CD14-positive monocyte (primary cell): ENCODE results near the gene TLK1. TPM values are rescaled to one million over a fixed set of nuclear protein-coding genes. Genes with fewer than 3 reads are reported as not detected.

Source experiments
- DNase-seq, 3 donors: peaks; one replicate each; pipeline ENCODE4 v3.0.0-alpha.2; 2011 to 2022
- H2AFZ ChIP-seq: 2 replicates; pipeline ENCODE4 v1.6.0; 2012; ENCODE audit warnings: mild to moderate bottlenecking, low read depth, low read length, inconsistent platforms; ENCODE audit not compliant: insufficient read depth, poor library complexity, severe bottlenecking
- H3K27ac ChIP-seq, 2 donors: 1 replicate in 1 of 2; 2 replicates in 1 of 2; pipeline ENCODE4 v1.5.1; 2012 to 2013; ENCODE audit warnings: low read length in 2 of 2, control low read depth in 1 of 2, inconsistent platforms in 1 of 2, low read depth in 1 of 2, mild to moderate bottlenecking in 1 of 2
- H3K27me3 ChIP-seq, 2 donors: one replicate each; pipeline versions ENCODE4 v1.6.0 to v1.6.1; 2011 to 2013; ENCODE audit warnings: low read length in 2 of 2; ENCODE audit not compliant: control insufficient read depth in 2 of 2, insufficient read depth in 2 of 2
- H3K36me3 ChIP-seq, 2 donors: replicated peaks in 1 of 2; 1 replicate in 1 of 2; 2 replicates in 1 of 2; pipeline versions ENCODE4 v1.5.1 to v1.6.1; 2012 to 2013; ENCODE audit warnings: low read length in 2 of 2, control low read depth in 1 of 2, inconsistent platforms in 1 of 2, mild to moderate bottlenecking in 1 of 2; ENCODE audit not compliant: insufficient read depth in 2 of 2, control insufficient read depth in 1 of 2
- H3K4me1 ChIP-seq, 2 donors: 1 replicate in 1 of 2; 2 replicates in 1 of 2; pipeline versions ENCODE4 v1.5.1 to v1.6.1; 2012 to 2013; ENCODE audit warnings: low read length in 2 of 2, control low read depth in 1 of 2, inconsistent platforms in 1 of 2, mild to moderate bottlenecking in 1 of 2, moderate library complexity in 1 of 2; ENCODE audit not compliant: insufficient read depth in 2 of 2, control insufficient read depth in 1 of 2
- H3K4me2 ChIP-seq: replicated peaks from 2 replicates; pipeline ENCODE3; 2012; ENCODE audit warnings: low read length, moderate library complexity, mild to moderate bottlenecking; ENCODE audit not compliant: poor library complexity, severe bottlenecking; ENCODE audit errors: extremely low read depth
- H3K4me3 ChIP-seq, 3 experiments: fragments of 200-600 bp in 1 of 3; sonication (generic) in 1 of 3; replicated peaks in 1 of 3; 1 replicate in 2 of 3; 2 replicates in 1 of 3; pipeline ENCODE4 v1.5.1; 2011 to 2013; ENCODE audit warnings: low read length in 3 of 3, mild to moderate bottlenecking in 3 of 3, control low read depth in 2 of 3, low read depth in 2 of 3, inconsistent platforms in 1 of 3, moderate library complexity in 1 of 3
- H3K79me2 ChIP-seq: 2 replicates; pipeline ENCODE4 v1.6.0; 2012; ENCODE audit warnings: mild to moderate bottlenecking, control low read depth, inconsistent platforms, low read length, moderate library complexity; ENCODE audit not compliant: insufficient read depth
- H3K9ac ChIP-seq: 2 replicates; pipeline ENCODE4 v1.6.0; 2017; ENCODE audit warnings: low read length, mild to moderate bottlenecking; ENCODE audit not compliant: insufficient read depth, poor library complexity, severe bottlenecking
- H3K9me3 ChIP-seq, 2 donors: replicated peaks in 1 of 2; 1 replicate in 1 of 2; 2 replicates in 1 of 2; pipeline versions ENCODE4 v1.5.1 to v1.6.1; 2012 to 2013; ENCODE audit warnings: low read length in 2 of 2, control low read depth in 1 of 2; ENCODE audit not compliant: control insufficient read depth in 1 of 2, insufficient read depth in 1 of 2
- H4K20me1 ChIP-seq: 2 replicates; pipeline ENCODE4 v1.6.0; 2012; ENCODE audit warnings: mild to moderate bottlenecking, low read length, control low read depth, moderate library complexity; ENCODE audit not compliant: insufficient read depth
- H3K27ac Mint-ChIP-seq, 7 donors: one replicate each; pipeline ENCODE4 v1.8.0; 2020; ENCODE audit warnings: mild to moderate bottlenecking in 7 of 7, mixed read lengths in 7 of 7, moderate library complexity in 6 of 7, inconsistent platforms in 2 of 7
- H3K27me3 Mint-ChIP-seq, 3 donors: one replicate each; pipeline ENCODE4 v1.8.0; 2021 to 2022; ENCODE audit warnings: low read depth in 3 of 3, mild to moderate bottlenecking in 3 of 3, mixed read lengths in 3 of 3, moderate library complexity in 3 of 3, inconsistent platforms in 1 of 3
- H3K36me3 Mint-ChIP-seq, 2 donors: one replicate each; pipeline ENCODE4 v1.8.0; 2020; ENCODE audit warnings: mixed read lengths in 2 of 2, inconsistent platforms in 1 of 2, mild to moderate bottlenecking in 1 of 2
- H3K4me1 Mint-ChIP-seq: one replicate; pipeline ENCODE4 v1.8.0; 2020; ENCODE audit warnings: mild to moderate bottlenecking, mixed read lengths
- H3K4me3 Mint-ChIP-seq, 2 donors: one replicate each; pipeline ENCODE4 v1.8.0; 2020; ENCODE audit warnings: mild to moderate bottlenecking in 2 of 2, mixed read lengths in 2 of 2, moderate library complexity in 1 of 2
- H3K9me3 Mint-ChIP-seq, 7 donors: one replicate each; pipeline ENCODE4 v1.8.0; 2020 to 2022; ENCODE audit warnings: mixed read lengths in 7 of 7, mild to moderate bottlenecking in 6 of 7, moderate library complexity in 6 of 7, inconsistent platforms in 2 of 7
- WGBS: methylation state at CpG from one replicate; pipeline ENCODE4 v1.1.5; 2013; ENCODE audit warnings: missing lambda C conversion rate; ENCODE audit not compliant: insufficient coverage; 5-methylcytosine and 5-hydroxymethylcytosine counted together
- intact Hi-C, 2 donors: fragments of 100-400 bp; cut with micrococcal nuclease; formaldehyde crosslinking; loops; one replicate each; pipeline versions ENCODE4 v1.15.0 to v1.15.1; 2023
- polyA plus RNA-seq, 3 donors: library from polyadenylated mRNA; depleted of rRNA in 1 of 3; unstranded in 2 of 3; stranded (reverse) in 1 of 3; fragments of 300-500 nt in 2 of 3; fragments of >200 nt in 1 of 3; fragmentation: Illumina TruSeq in 2 of 3; gene quantifications; 1 replicate in 2 of 3; 2 replicates in 1 of 3; pipeline ENCODE4 v1.2.3, GENCODE V29; 2012 to 2021
- TF ChIP-seq, protein P1 (sequence below): fragments of 200-600 bp; IDR thresholded peaks from one replicate; pipeline ENCODE4 v1.8.0; 2022; ENCODE audit warnings: antibody characterized with exemption, mild to moderate bottlenecking

The TLK1 gene
- polyA plus RNA-seq, 3 donors: 6.3 to 20.0 (median 8.6) TPM

DNA sequence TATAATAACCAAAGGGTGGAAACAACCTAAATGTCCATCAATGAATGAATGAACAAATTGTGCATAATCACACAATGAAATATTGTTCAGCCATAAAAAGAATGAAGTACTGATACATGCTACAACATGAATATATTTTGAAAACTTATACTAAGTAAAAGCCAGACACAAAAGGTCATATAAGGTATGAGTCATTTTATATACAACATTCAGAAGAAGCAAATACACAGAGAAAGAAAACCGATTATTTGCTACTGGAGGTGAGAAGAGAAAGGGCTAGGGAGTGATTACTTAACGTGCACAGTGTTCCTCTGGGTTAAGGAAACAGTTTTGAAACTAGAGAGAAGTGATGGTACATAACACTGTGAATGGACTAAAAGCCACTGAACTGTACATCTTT, 126.4 kb downstream of the TLK1 start:
- Histone ChIP-seq H3K27me3 (no peaks in the 10 kb centered on the region), H3K9ac (no peak overlapping the region), H3K4me2 (no peak overlapping the region), H3K4me1 (no peaks in the 10 kb centered on the region), H3K4me3 (no peak overlapping the region), H3K36me3 (peaks cover 46 to 96% of the 10 kb centered on the region in 2 donors), H4K20me1 (no peaks in the 10 kb centered on the region), H3K9me3 (peaks cover 0 to 8% of the 10 kb centered on the region in 2 donors), H2AFZ (no peak overlapping the region), H3K27ac (no peak overlapping the region), H3K79me2 (no peaks in the 10 kb centered on the region)
- no peak overlapping the region for H3K4me3 Mint-ChIP-seq
- H3K27me3 Mint-ChIP-seq: no peaks in the 10 kb centered on the region
- WGBS: no CpG with 5 or more reads among the region's 2 CpGs
- peak overlapping the region in 1 of 7 donors; percentile 11 for H3K27ac Mint-ChIP-seq
- peaks cover 0 to 21% (median 5%) of the 10 kb centered on the region in 7 donors for H3K9me3 Mint-ChIP-seq
- TF ChIP-seq, protein P1, sequence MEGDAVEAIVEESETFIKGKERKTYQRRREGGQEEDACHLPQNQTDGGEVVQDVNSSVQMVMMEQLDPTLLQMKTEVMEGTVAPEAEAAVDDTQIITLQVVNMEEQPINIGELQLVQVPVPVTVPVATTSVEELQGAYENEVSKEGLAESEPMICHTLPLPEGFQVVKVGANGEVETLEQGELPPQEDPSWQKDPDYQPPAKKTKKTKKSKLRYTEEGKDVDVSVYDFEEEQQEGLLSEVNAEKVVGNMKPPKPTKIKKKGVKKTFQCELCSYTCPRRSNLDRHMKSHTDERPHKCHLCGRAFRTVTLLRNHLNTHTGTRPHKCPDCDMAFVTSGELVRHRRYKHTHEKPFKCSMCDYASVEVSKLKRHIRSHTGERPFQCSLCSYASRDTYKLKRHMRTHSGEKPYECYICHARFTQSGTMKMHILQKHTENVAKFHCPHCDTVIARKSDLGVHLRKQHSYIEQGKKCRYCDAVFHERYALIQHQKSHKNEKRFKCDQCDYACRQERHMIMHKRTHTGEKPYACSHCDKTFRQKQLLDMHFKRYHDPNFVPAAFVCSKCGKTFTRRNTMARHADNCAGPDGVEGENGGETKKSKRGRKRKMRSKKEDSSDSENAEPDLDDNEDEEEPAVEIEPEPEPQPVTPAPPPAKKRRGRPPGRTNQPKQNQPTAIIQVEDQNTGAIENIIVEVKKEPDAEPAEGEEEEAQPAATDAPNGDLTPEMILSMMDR: no peak
- H3K36me3 Mint-ChIP-seq: peaks cover 72 to 85% of the 10 kb centered on the region in 2 donors
- no peak for DNase-seq
- intact Hi-C loops: no loop called here
- H3K4me1 Mint-ChIP-seq: no peaks in the 10 kb centered on the region

DNA sequence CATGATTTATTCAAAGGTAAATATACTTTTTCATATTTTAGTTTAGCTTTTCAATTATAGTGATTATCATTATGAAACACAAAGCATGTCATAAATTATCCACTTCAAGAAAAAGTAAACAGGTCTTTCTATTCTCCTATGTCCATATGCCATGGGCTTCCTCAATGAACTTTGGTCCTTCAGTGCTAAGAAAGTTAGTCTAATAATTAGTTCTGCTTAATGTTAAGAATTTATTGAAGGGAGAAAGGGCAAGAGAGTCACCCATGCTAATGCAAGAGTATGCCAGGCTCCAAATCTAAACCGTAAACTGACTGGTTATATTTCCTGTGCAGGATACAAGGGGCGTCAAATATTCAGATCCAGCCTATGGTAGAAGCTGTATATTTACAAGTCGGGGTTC, 135.5 kb downstream of the TLK1 start:
- no peaks in the 10 kb centered on the region for H3K4me1 Mint-ChIP-seq
- H3K9me3 Mint-ChIP-seq: no peaks in the 10 kb centered on the region
- whole genome bisulfite sequencing: 93% methylated on average over 3 of the region's 3 CpGs
- no peak overlapping the region for H3K4me2 ChIP-seq
- H3K4me3 ChIP-seq: no peak overlapping the region
- no peak overlapping the region for H3K27ac ChIP-seq
- H3K27me3 Mint-ChIP-seq: peaks cover 0 to 3% (median 0%) of the 10 kb centered on the region in 3 donors
- intact Hi-C loops: no loop called here
- H3K4me1 ChIP-seq: no peaks in the 10 kb centered on the region
- no peak for DNase-seq
- TF ChIP-seq, protein P1: no peak
- no peaks in the 10 kb centered on the region for H3K79me2 ChIP-seq
- H3K9me3 ChIP-seq: no peaks in the 10 kb centered on the region
- H3K36me3 Mint-ChIP-seq: peaks cover 48 to 56% of the 10 kb centered on the region in 2 donors
- H2AFZ ChIP-seq: no peak overlapping the region
- no peaks in the 10 kb centered on the region for H4K20me1 ChIP-seq
- no peak overlapping the region for H3K4me3 Mint-ChIP-seq
- H3K9ac ChIP-seq: no peak overlapping the region
- H3K27ac Mint-ChIP-seq: no peak overlapping the region
- H3K27me3 ChIP-seq: no peaks in the 10 kb centered on the region
- H3K36me3 ChIP-seq: peaks cover 34 to 91% of the 10 kb centered on the region in 2 donors
